ENCODE measurements around the gene NRTN. TPM values are rescaled to one million over a fixed set of nuclear protein-coding genes. Genes with fewer than 3 reads are reported as not detected.

NRTN gene, protein sequence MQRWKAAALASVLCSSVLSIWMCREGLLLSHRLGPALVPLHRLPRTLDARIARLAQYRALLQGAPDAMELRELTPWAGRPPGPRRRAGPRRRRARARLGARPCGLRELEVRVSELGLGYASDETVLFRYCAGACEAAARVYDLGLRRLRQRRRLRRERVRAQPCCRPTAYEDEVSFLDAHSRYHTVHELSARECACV
- 3.7 TPM for total RNA-seq

DNA sequence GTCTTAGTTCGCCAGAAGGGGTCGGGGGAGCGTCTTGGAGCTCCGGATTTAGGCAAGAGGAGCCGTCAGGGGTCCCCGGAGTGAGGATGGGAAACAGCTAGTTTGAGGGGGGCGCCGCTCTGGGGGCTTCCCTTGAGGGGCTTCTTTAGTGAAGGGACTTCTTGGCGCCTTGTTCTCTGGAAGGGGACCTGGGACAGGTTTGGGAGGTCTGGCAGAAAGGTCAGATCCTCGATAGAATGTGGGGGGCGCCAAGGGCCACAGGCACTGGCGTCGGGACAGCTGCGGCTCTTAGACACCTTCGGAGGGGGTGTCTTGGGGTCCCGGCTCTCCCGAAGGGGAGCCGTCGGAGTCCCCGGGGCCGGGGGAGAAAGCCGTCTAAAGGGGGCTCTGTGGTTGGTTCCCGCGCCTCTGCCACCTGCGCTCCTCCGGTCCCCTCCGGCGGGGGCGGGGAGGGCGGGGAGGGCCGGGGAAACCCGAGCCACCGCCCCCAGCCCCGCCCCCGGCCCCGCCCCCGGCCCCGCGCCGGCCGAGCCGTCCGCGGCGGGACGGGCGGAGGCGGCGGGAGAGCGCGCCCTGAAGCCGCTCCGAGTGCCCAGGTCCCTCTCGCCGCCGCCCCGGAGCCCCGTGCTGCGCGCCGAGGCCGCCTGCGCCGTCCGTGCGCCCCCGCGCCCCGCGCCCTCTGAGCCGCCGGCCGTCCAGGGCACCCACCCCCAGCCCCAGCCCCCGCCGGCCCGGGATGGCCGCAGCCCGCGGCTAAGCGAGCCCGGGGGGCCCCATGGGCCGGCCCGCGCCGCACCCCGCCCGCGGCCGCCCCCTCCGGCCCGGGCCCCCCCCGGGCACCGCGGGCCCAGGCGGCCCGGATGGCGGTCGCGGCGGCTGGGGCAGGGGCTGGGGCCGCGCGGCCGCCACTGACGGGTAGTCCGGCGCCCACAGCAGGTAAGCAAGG lies at the start of gene NRTN:
Gene NRTN (plus strand): TSS at position 552 of the 946 bp plus-strand sequence. CDS start 19,099 bp downstream, outside the sequence.

DNA sequence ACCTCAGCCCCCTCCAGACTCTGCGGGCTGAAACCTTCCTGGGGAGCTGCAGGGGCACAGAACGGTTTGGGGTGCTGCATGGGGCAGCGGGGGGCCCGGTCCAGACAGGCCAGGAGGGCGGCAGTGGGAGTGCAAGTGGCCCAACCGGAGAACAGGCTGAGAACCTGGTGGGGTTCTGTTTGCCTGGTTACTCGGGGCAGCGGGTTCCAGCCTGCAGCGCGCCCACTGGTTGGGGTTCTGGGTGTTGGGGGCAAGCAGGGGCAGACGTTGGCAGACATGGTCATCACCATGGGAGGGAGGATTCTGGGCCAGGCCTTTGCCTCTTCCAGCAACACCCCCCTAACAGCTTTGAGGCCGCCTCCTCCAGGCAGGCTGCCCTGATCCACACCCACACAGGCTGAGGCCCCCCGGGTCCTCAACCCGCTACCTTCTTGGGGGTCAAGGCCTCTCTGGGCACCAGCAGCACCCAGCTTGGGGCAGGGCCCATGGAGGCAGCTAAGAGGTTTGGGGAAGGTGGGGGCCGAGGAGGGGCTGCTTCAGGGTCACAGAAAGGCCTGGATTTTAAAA lies 20.2 kb upstream of the NRTN start, which contains the start of gene PRR22:
Gene PRR22 (minus strand): TSS at position 166 of the 567 bp plus-strand sequence. CDS start 86 bp downstream, at position 80.

DNA sequence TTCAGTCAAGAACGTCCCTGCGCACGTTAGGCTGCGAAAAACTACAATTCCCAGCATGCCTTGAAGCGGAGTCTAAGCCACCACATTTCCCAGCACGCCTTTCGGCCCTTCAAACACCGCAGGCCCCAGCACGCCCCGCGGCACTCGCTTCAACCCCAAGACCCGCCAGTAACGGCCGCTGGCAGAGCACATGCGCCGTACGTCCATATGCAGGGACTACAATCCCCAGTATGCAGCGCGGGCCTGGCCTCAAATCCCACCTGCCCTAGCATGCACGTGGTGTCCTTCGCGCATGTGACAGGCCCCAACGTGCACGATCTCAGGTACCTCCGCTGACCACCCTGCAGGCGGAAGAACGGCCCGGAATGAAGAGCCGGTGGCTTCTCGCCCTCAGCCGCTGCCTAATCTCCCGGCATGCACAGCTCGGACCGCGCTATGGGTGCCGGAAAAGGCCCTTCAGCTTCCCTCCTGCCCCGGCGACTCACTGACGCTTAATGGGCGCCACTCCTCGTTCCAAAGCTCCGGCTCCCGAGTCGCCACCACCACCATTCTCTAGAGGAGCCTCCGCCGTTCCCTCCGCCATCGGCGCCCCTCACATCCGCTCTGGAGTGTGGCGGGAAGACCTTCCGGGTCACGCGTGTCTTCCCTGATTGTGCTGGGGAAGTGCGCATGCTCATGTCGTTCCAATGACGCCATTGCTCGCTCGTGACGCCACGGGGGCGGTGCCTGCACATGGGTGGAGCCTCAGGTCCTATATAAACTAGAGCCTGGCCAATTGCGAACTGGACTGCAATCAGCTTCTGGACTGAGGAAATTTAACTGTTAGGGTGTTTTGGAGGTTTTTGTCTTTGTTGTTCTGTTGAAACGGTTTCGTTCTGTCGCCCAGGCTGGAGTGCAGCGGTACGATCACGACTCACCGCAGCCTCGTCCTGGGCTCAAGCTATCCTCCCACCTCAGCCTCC lies 14.0 kb upstream of the NRTN start, which contains the start of gene DUS3L:
Gene DUS3L (minus strand): TSS at position 605 of the 962 bp plus-strand sequence. CDS start 22 bp downstream, at position 583.

DNA sequence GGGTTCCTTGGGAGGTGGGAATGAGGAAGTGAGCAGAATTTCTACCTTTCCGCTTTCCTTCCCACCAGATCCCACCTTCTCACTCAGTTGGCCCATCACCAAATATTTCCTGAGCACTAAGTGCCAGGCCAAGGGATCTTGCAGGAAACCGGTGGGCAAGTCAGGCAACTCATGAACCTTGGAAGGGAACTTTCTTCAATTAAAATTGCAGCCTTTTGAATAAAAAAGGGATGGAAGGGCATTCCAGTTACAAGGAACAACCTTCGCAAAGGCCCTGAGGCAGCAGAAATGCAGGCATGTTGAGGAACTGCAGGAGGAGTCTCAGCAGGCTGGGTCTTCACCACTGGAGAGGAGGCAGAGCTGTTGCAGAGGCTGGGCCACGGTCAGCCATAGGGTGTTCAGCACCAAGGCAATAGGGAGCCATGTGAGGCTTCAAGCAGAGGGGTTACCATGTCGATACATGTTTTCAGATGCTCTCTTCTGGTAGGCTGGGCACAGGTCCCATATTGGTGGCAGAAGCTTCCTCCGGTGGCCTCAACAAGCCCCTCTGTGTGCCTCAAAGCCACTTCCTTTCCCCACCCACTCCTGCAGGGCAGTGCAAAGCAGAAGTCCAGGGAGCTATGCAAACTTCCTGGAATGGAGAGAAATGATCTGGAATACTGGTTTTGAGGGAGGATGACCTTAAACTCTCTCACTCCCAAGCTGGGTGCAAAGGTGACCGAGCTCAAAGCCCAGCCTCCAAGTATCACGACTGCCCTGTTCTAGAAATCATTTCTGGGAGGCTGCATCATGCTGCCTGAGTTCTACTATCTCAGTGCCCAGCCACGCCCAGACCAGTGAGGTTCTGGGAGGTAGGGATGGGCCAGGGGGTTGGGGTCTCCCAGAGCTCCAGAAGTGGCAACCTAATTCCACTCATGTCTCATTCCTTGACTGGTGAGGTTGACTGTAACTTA lies 34.5 kb downstream of the NRTN start, which contains the start of gene FUT6:
Gene FUT6 (minus strand): TSS at position 638 of the 953 bp plus-strand sequence. CDS start 7,135 bp downstream, outside the sequence.

DNA sequence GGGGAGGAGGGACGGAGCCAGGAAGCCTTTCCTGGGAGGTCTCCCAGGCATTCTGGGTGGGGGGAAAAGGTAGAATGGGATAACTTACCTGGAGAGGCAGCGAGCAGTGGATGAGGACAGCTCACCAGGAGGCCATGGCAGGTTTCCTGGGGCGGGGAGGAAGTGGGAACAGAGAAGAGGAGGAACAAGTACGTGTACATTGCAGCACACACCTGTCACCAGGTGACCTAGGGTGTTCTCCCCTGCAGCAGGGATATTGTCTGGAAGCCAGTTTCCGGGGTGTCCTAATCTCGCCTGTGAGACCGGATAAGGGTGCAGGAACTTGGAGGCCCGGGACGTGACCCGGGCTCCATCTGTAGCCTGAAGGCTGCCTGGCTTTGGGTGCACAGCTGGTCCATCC lies 46.4 kb downstream of the NRTN start, which contains the start of gene FUT3:
Gene FUT3 (minus strand): TSS at position 148 of the 400 bp plus-strand sequence.

Other genes starting within 250 kb of the NRTN start
- 4.8 TPM for gene TINCR, start 237.1 kb upstream of the NRTN start, total RNA-seq
- gene SAFB2, start 182.3 kb upstream of the NRTN start, total RNA-seq, result 83.2 TPM
- gene SAFB, start 182.0 kb upstream of the NRTN start, total RNA-seq, result 177 TPM
- 16.9 TPM for gene MICOS13, start 124.6 kb upstream of the NRTN start, total RNA-seq
- 19.0 TPM for gene HSD11B1L, start 124.0 kb upstream of the NRTN start, total RNA-seq
- 161 TPM for gene RPL36, start 114.8 kb upstream of the NRTN start, total RNA-seq
- 70.3 TPM for gene LONP1, start 84.9 kb upstream of the NRTN start, total RNA-seq
- not detected for gene CATSPERD, start 84.4 kb upstream of the NRTN start, total RNA-seq
- gene PRR22, start 20.3 kb upstream of the NRTN start, total RNA-seq, result 0.38 TPM
- gene DUS3L, start 13.9 kb upstream of the NRTN start, total RNA-seq, result 32.4 TPM
- gene FUT6, start 34.6 kb downstream of the NRTN start, total RNA-seq, result 0.22 TPM
- gene FUT3, start 46.4 kb downstream of the NRTN start, total RNA-seq, result 2.4 TPM
- not detected for gene FUT5, start 65.5 kb downstream of the NRTN start, total RNA-seq
- 76.9 TPM for gene NDUFA11, start 98.7 kb downstream of the NRTN start, total RNA-seq
- 7.5 TPM for gene VMAC, start 99.8 kb downstream of the NRTN start, total RNA-seq
- 11.2 TPM for gene CAPS, start 109.2 kb downstream of the NRTN start, total RNA-seq
- gene RANBP3, start 173.1 kb downstream of the NRTN start, total RNA-seq, result 81.3 TPM

All from camera-type eye (tissue), 1 donor.